ENCODE data around the gene TNFRSF25.
A peak's percentile ranks its signal among the peaks of the same experiment; 100 is the strongest.

The TNFRSF25 gene

GRCh38 chr1:6491966-6492365 is 26.0 kb upstream of the TNFRSF25 start:
- Histone ChIP-seq H3K27me3 (replicated peaks; ENCODE audit: control insufficient read depth, insufficient read depth, low read length) (no peaks in the 10 kb centered on the region), H3K4me1 (ENCODE audit: control insufficient read depth, insufficient read depth, low read length) (peaks cover 7% of the 10 kb centered on the region), H3K9ac (ENCODE audit: low read length) (no peak overlapping the region), H3K36me3 (ENCODE audit: control insufficient read depth, insufficient read depth, low read length, severe bottlenecking) (no peaks in the 10 kb centered on the region), H3K4me3 (ENCODE audit: low read length) (no peak overlapping the region), H3K9me3 (ENCODE audit: control insufficient read depth, low read length) (no peaks in the 10 kb centered on the region)
- DNase-seq (ENCODE audit: low read depth), result no peak

- H3K36me3 ChIP-seq (ENCODE audit: control insufficient read depth, insufficient read depth, low read length, severe bottlenecking), result no peaks in the 10 kb centered on the region
- H3K27me3 ChIP-seq (replicated peaks; ENCODE audit: control insufficient read depth, insufficient read depth, low read length), result no peaks in the 10 kb centered on the region
- peak; percentile 57 for DNase-seq (ENCODE audit: low read depth)
- H3K4me3 ChIP-seq (ENCODE audit: low read length), result peak within 1 kb of the TSS; percentile 76
- H3K9me3 ChIP-seq (ENCODE audit: control insufficient read depth, low read length), result no peaks in the 10 kb centered on the region
- peaks cover 4% of the 10 kb centered on the region for H3K4me1 ChIP-seq (ENCODE audit: control insufficient read depth, insufficient read depth, low read length)
- H3K9ac ChIP-seq (ENCODE audit: low read length), result peak within 1 kb of the TSS; percentile 49
These were observed 25.5 kb upstream of the TNFRSF25 start, which contains the start of gene PLEKHG5 for GRCh38 chr1:6491480-6491962. TSS of gene PLEKHG5 (minus strand) at chr1:6491667. CDS start at chr1:6477571, 14,096 bp downstream.

GRCh38 chr1:6491081-6491449 is 25.1 kb upstream of the TNFRSF25 start:
- Histone ChIP-seq H3K36me3 (ENCODE audit: control insufficient read depth, insufficient read depth, low read length, severe bottlenecking) (no peaks in the 10 kb centered on the region), H3K27me3 (replicated peaks; ENCODE audit: control insufficient read depth, insufficient read depth, low read length) (no peaks in the 10 kb centered on the region), H3K9me3 (ENCODE audit: control insufficient read depth, low read length) (no peaks in the 10 kb centered on the region), H3K4me3 (ENCODE audit: low read length) (peak overlapping the region; percentile 76), H3K9ac (ENCODE audit: low read length) (peak overlapping the region; percentile 49), H3K4me1 (ENCODE audit: control insufficient read depth, insufficient read depth, low read length) (peaks cover 4% of the 10 kb centered on the region)
- DNase-seq (ENCODE audit: low read depth), result no peak

GRCh38 chr1:6490181-6491080 is 24.5 kb upstream of the TNFRSF25 start:
- H3K4me3 ChIP-seq (ENCODE audit: low read length), result peak overlapping the region; percentile 76
- peak; percentile 85 for DNase-seq (ENCODE audit: low read depth)
- H3K9ac ChIP-seq (ENCODE audit: low read length), result peak overlapping the region; percentile 49
- H3K4me1 ChIP-seq (ENCODE audit: control insufficient read depth, insufficient read depth, low read length), result peaks cover 4% of the 10 kb centered on the region
- H3K9me3 ChIP-seq (ENCODE audit: control insufficient read depth, low read length), result no peaks in the 10 kb centered on the region
- no peaks in the 10 kb centered on the region for H3K36me3 ChIP-seq (ENCODE audit: control insufficient read depth, insufficient read depth, low read length, severe bottlenecking)
- no peaks in the 10 kb centered on the region for H3K27me3 ChIP-seq (replicated peaks; ENCODE audit: control insufficient read depth, insufficient read depth, low read length)

- Histone ChIP-seq H3K9ac (ENCODE audit: low read length) (peak overlapping the region; percentile 41), H3K27me3 (replicated peaks; ENCODE audit: control insufficient read depth, insufficient read depth, low read length) (no peaks in the 10 kb centered on the region), H3K4me1 (ENCODE audit: control insufficient read depth, insufficient read depth, low read length) (peaks cover 4% of the 10 kb centered on the region), H3K36me3 (ENCODE audit: control insufficient read depth, insufficient read depth, low read length, severe bottlenecking) (no peaks in the 10 kb centered on the region), H3K4me3 (ENCODE audit: low read length) (peak overlapping the region; percentile 76), H3K9me3 (ENCODE audit: control insufficient read depth, low read length) (no peaks in the 10 kb centered on the region)
- peak; percentile 91 for DNase-seq (ENCODE audit: low read depth)
These were observed 23.8 kb upstream of the TNFRSF25 start for GRCh38 chr1:6489799-6490180.

GRCh38 chr1:6489383-6489765 is 23.4 kb upstream of the TNFRSF25 start:
- H3K27me3 ChIP-seq (replicated peaks; ENCODE audit: control insufficient read depth, insufficient read depth, low read length), result no peaks in the 10 kb centered on the region

GRCh38 chr1:6488602-6489382 is 22.8 kb upstream of the TNFRSF25 start:
- Histone ChIP-seq H3K9ac (ENCODE audit: low read length) (no peak overlapping the region), H3K4me1 (ENCODE audit: control insufficient read depth, insufficient read depth, low read length) (peaks cover 4% of the 10 kb centered on the region), H3K9me3 (ENCODE audit: control insufficient read depth, low read length) (no peaks in the 10 kb centered on the region), H3K4me3 (ENCODE audit: low read length) (no peak overlapping the region), H3K27me3 (replicated peaks; ENCODE audit: control insufficient read depth, insufficient read depth, low read length) (peaks cover 5% of the 10 kb centered on the region), H3K36me3 (ENCODE audit: control insufficient read depth, insufficient read depth, low read length, severe bottlenecking) (no peaks in the 10 kb centered on the region)
- no peak for DNase-seq (ENCODE audit: low read depth)

More at GRCh38 chr1:6489383-6489765, 23.4 kb upstream of the TNFRSF25 start:
- DNase-seq (ENCODE audit: low read depth), result no peak
- Histone ChIP-seq H3K4me1 (ENCODE audit: control insufficient read depth, insufficient read depth, low read length) (peaks cover 4% of the 10 kb centered on the region), H3K9me3 (ENCODE audit: control insufficient read depth, low read length) (no peaks in the 10 kb centered on the region), H3K9ac (ENCODE audit: low read length) (no peak overlapping the region), H3K36me3 (ENCODE audit: control insufficient read depth, insufficient read depth, low read length, severe bottlenecking) (no peaks in the 10 kb centered on the region), H3K4me3 (ENCODE audit: low read length) (no peak overlapping the region)

GRCh38 chr1:6487804-6488484 is 22.0 kb upstream of the TNFRSF25 start:
- peaks cover 4% of the 10 kb centered on the region for H3K4me1 ChIP-seq (ENCODE audit: control insufficient read depth, insufficient read depth, low read length)
- H3K4me3 ChIP-seq (ENCODE audit: low read length), result no peak overlapping the region
- H3K9me3 ChIP-seq (ENCODE audit: control insufficient read depth, low read length), result no peaks in the 10 kb centered on the region
- no peak overlapping the region for H3K9ac ChIP-seq (ENCODE audit: low read length)
- H3K36me3 ChIP-seq (ENCODE audit: control insufficient read depth, insufficient read depth, low read length, severe bottlenecking), result no peaks in the 10 kb centered on the region
- H3K27me3 ChIP-seq (replicated peaks; ENCODE audit: control insufficient read depth, insufficient read depth, low read length), result peaks cover 5% of the 10 kb centered on the region
- no peak for DNase-seq (ENCODE audit: low read depth)

GRCh38 chr1:6486433-6487011 is 20.5 kb upstream of the TNFRSF25 start:
- Histone ChIP-seq H3K9me3 (ENCODE audit: control insufficient read depth, low read length) (no peaks in the 10 kb centered on the region), H3K36me3 (ENCODE audit: control insufficient read depth, insufficient read depth, low read length, severe bottlenecking) (no peaks in the 10 kb centered on the region), H3K4me3 (ENCODE audit: low read length) (no peak overlapping the region), H3K27me3 (replicated peaks; ENCODE audit: control insufficient read depth, insufficient read depth, low read length) (peaks cover 5% of the 10 kb centered on the region), H3K4me1 (ENCODE audit: control insufficient read depth, insufficient read depth, low read length) (peaks cover 4% of the 10 kb centered on the region), H3K9ac (ENCODE audit: low read length) (no peak overlapping the region)
- peak; percentile 96 for DNase-seq (ENCODE audit: low read depth)

GRCh38 chr1:6485168-6486101 is 19.5 kb upstream of the TNFRSF25 start:
- Histone ChIP-seq H3K27me3 (replicated peaks; ENCODE audit: control insufficient read depth, insufficient read depth, low read length) (peaks cover 5% of the 10 kb centered on the region), H3K9me3 (ENCODE audit: control insufficient read depth, low read length) (no peaks in the 10 kb centered on the region), H3K9ac (ENCODE audit: low read length) (no peak overlapping the region), H3K4me3 (ENCODE audit: low read length) (peak overlapping the region; percentile 44), H3K36me3 (ENCODE audit: control insufficient read depth, insufficient read depth, low read length, severe bottlenecking) (no peaks in the 10 kb centered on the region), H3K4me1 (ENCODE audit: control insufficient read depth, insufficient read depth, low read length) (peaks cover 4% of the 10 kb centered on the region)
- DNase-seq (ENCODE audit: low read depth), result peak; percentile 52
